Endothelial cell (in vitro differentiated cells): ENCODE measurements around the gene TBX3. TPM values are rescaled to one million over a fixed set of nuclear protein-coding genes. Genes with fewer than 3 reads are reported as not detected.

Experiments
- DNase-seq: peaks from one replicate; pipeline ENCODE4 v3.0.0; 2021; ENCODE audit warnings: low spot score
- H3K27ac Mint-ChIP-seq: one replicate; pipeline ENCODE4 v1.8.0; 2021; ENCODE audit warnings: mixed read lengths, inconsistent platforms; ENCODE audit not compliant: unreplicated experiment
- H3K27me3 Mint-ChIP-seq: one replicate; pipeline ENCODE4 v1.8.0; 2021; ENCODE audit warnings: mild to moderate bottlenecking, moderate library complexity, mixed read lengths, inconsistent platforms; ENCODE audit not compliant: unreplicated experiment
- H3K36me3 Mint-ChIP-seq: one replicate; pipeline ENCODE4 v1.8.0; 2021; ENCODE audit warnings: mild to moderate bottlenecking, low read depth, mixed read lengths, inconsistent platforms; ENCODE audit not compliant: unreplicated experiment
- H3K4me1 Mint-ChIP-seq: one replicate; pipeline ENCODE4 v1.8.0; 2021; ENCODE audit warnings: mild to moderate bottlenecking, mixed read lengths, inconsistent platforms; ENCODE audit not compliant: unreplicated experiment
- H3K4me3 Mint-ChIP-seq: one replicate; pipeline ENCODE4 v1.8.0; 2021; ENCODE audit warnings: mild to moderate bottlenecking, mixed read lengths, inconsistent platforms; ENCODE audit not compliant: unreplicated experiment
- H3K9me3 Mint-ChIP-seq: one replicate; pipeline ENCODE4 v1.8.0; 2021; ENCODE audit warnings: mixed read lengths, inconsistent platforms; ENCODE audit not compliant: unreplicated experiment
- CTCF ChIP-seq: fragments of 200-600 bp; sonication (generic); IDR thresholded peaks from one replicate; pipeline ENCODE4 v1.5.0; 2021; ENCODE audit warnings: antibody characterized with exemption; ENCODE audit not compliant: unreplicated experiment
- total RNA-seq: library from RNA; stranded (reverse); fragmentation: NEBNext Ultra II Directional; extraction: Animal tissue kit (Norgen Biotek cat#: 25700); gene quantifications from one replicate; pipeline ENCODE4 v1.2.1, GENCODE V29; 2021; ENCODE audit not compliant: unreplicated experiment

TBX3 gene
- total RNA-seq, 1 donor from 2014 or later: 0.41 TPM

- no peaks in the 10 kb centered on the region for H3K9me3 Mint-ChIP-seq
- TF ChIP-seq CTCF: no peak
- peaks cover 51% of the 10 kb centered on the region for H3K4me1 Mint-ChIP-seq
- no peak for DNase-seq
- H3K36me3 Mint-ChIP-seq: no peaks in the 10 kb centered on the region
- no peak overlapping the region for H3K4me3 Mint-ChIP-seq
- H3K27ac Mint-ChIP-seq: no peak overlapping the region
- H3K27me3 Mint-ChIP-seq: peaks cover 40% of the 10 kb centered on the region
Measured at GRCh38 chr12:114689075-114689994, 5.4 kb upstream of the TBX3 start.

GRCh38 chr12:114688256-114688845, 4.4 kb upstream of the TBX3 start:
- Mint-ChIP-seq H3K27ac (no peak overlapping the region), H3K9me3 (no peaks in the 10 kb centered on the region), H3K36me3 (no peaks in the 10 kb centered on the region), H3K4me3 (no peak overlapping the region), H3K4me1 (peaks cover 55% of the 10 kb centered on the region), H3K27me3 (peaks cover 48% of the 10 kb centered on the region)
- DNase-seq: no peak
- TF ChIP-seq CTCF: no peak

DNA sequence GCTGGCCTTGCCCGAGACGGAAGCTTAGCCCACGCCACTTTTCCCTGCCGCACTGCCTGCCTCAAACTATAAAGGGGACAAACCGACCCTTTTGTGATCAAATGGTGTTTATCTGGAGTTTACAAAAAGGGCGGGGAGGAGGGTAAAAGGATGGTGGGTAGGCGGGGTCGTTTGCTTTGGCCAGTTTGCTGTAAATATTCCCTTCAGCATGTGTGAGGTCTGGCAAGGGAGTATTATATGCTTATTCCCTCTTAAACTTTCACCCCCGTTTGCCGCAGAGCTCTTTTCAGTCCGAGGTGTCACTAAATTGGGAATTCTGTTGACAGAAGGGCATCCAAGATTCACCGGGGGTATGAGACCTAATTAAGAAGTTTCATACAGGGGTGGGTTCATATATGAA, 3.8 kb upstream of the TBX3 start:
- H3K27me3 Mint-ChIP-seq: peaks cover 51% of the 10 kb centered on the region
- H3K27ac Mint-ChIP-seq: no peak overlapping the region

GRCh38 chr12:114686773-114687500, 3.0 kb upstream of the TBX3 start:
- H3K4me3 Mint-ChIP-seq: peak overlapping the region; percentile 73
- H3K27ac Mint-ChIP-seq: no peak overlapping the region
- H3K27me3 Mint-ChIP-seq: peaks cover 52% of the 10 kb centered on the region
- H3K36me3 Mint-ChIP-seq: no peaks in the 10 kb centered on the region
- H3K9me3 Mint-ChIP-seq: no peaks in the 10 kb centered on the region
- H3K4me1 Mint-ChIP-seq: peaks cover 55% of the 10 kb centered on the region
- no peak for TF ChIP-seq CTCF
- no peak for DNase-seq

More for the DNA sequence above, 3.8 kb upstream of the TBX3 start:
- Mint-ChIP-seq H3K4me1 (peaks cover 59% of the 10 kb centered on the region), H3K36me3 (no peaks in the 10 kb centered on the region), H3K9me3 (no peaks in the 10 kb centered on the region), H3K4me3 (no peak overlapping the region)
- no peak for DNase-seq
- TF ChIP-seq CTCF: no peak
